H1 (cell line): ENCODE measurements around the gene BCKDHA. TPM values are rescaled to one million over a fixed set of nuclear protein-coding genes. Genes with fewer than 3 reads are reported as not detected.

Source experiments
- CTCF ChIA-PET: fragments of 300-600 bp; sonication (Branson Sonifier 250); formaldehyde crosslinking; loops from one replicate; lab custom pipeline; 2021; ENCODE audit not compliant: partially characterized antibody; lab: Charles Lee
- POLR2A ChIA-PET: fragments of 300-600 bp; sonication (Branson Sonifier 250); formaldehyde crosslinking; loops from one replicate; lab custom pipeline; 2021; ENCODE audit warnings: inconsistent platforms; ENCODE audit not compliant: partially characterized antibody; lab: Charles Lee
- DNase-seq, 2 experiments: peaks; one replicate each; pipeline versions ENCODE4 v3.0.0 to v3.0.0-alpha.2; 2010 to 2022; ENCODE audit warnings: low spot score in 2 of 2, low read depth in 1 of 2, mixed read lengths in 1 of 2
- FAIRE-seq: peaks from 2 replicates; lab custom pipeline; 2011; peaks lifted over from hg19 to GRCh38; lab: Jason Lieb, UNC
- H2AFZ ChIP-seq: 2 replicates; pipeline ENCODE4 v1.8.1; 2012; ENCODE audit warnings: low read length, inconsistent platforms
- H2AK5ac ChIP-seq: 2 replicates; pipeline ENCODE4 v1.6.1; 2013; ENCODE audit warnings: low read depth, low read length
- H2BK120ac ChIP-seq: replicated peaks from 2 replicates; pipeline ENCODE3; 2013; ENCODE audit warnings: low read depth, low read length, inconsistent platforms
- H2BK12ac ChIP-seq: 2 replicates; pipeline ENCODE4 v1.6.1; 2013; ENCODE audit warnings: low read depth, low read length
- H2BK15ac ChIP-seq: 2 replicates; pipeline ENCODE4 v1.6.1; 2013; ENCODE audit warnings: low read length
- H2BK20ac ChIP-seq: 2 replicates; pipeline ENCODE4 v1.6.1; 2013; ENCODE audit warnings: low read length
- H2BK5ac ChIP-seq: 2 replicates; pipeline ENCODE4 v1.6.1; 2013; ENCODE audit warnings: low read depth, low read length
- H3K14ac ChIP-seq: 2 replicates; pipeline ENCODE4 v1.6.1; 2013; ENCODE audit warnings: inconsistent platforms; ENCODE audit not compliant: insufficient read length
- H3K18ac ChIP-seq: 2 replicates; pipeline ENCODE4 v1.6.1; 2013; ENCODE audit warnings: low read length; ENCODE audit errors: extremely low read depth
- H3K23ac ChIP-seq: 2 replicates; pipeline ENCODE4 v1.6.1; 2013; ENCODE audit warnings: inconsistent platforms; ENCODE audit not compliant: insufficient read length
- H3K23me2 ChIP-seq: 2 replicates; pipeline ENCODE4 v1.6.1; 2013; ENCODE audit warnings: low read depth, low read length
- H3K27ac ChIP-seq: 2 replicates; pipeline ENCODE4 v1.6.1; 2011; ENCODE audit warnings: low read depth, low read length, inconsistent platforms
- H3K27me3 ChIP-seq, 4 experiments: replicated peaks in 1 of 4; 1 replicate in 1 of 4; 2 replicates in 3 of 4; pipeline versions ENCODE4 v1.6.1 to v1.8.1; 2011 to 2013; ENCODE audit warnings: low read length in 3 of 4, mild to moderate bottlenecking in 3 of 4, inconsistent platforms in 2 of 4, mixed read lengths in 2 of 4, moderate library complexity in 1 of 4; ENCODE audit not compliant: control insufficient read depth in 3 of 4, insufficient read depth in 3 of 4; ENCODE audit errors: extremely low read depth in 1 of 4
- H3K36me3 ChIP-seq, 4 experiments: 2 replicates each; pipeline versions ENCODE4 v1.6.1 to v1.8.1; 2011 to 2013; ENCODE audit warnings: mild to moderate bottlenecking in 4 of 4, low read length in 3 of 4, moderate library complexity in 2 of 4, control low read depth in 1 of 4, inconsistent platforms in 1 of 4; ENCODE audit not compliant: insufficient read depth in 4 of 4, control insufficient read depth in 2 of 4
- H3K4ac ChIP-seq: replicated peaks from 2 replicates; pipeline ENCODE3; 2013; ENCODE audit warnings: low read length, low read depth, mixed read lengths, inconsistent platforms; ENCODE audit not compliant: insufficient read length
- H3K4me1 ChIP-seq, 4 experiments: replicated peaks in 1 of 4; 1 replicate in 1 of 4; 2 replicates in 3 of 4; pipeline versions ENCODE4 v1.6.1 to v1.8.1; 2011 to 2013; ENCODE audit warnings: low read length in 3 of 4, inconsistent platforms in 2 of 4, mixed read lengths in 1 of 4; ENCODE audit not compliant: insufficient read depth in 4 of 4, control insufficient read depth in 3 of 4
- H3K4me2 ChIP-seq, 2 experiments: 2 replicates each; pipeline versions ENCODE4 v1.6.1 to v1.8.1; 2011 to 2013; ENCODE audit warnings: low read depth in 2 of 2, low read length in 2 of 2, control low read depth in 1 of 2, inconsistent platforms in 1 of 2, mild to moderate bottlenecking in 1 of 2; ENCODE audit not compliant: insufficient read depth in 1 of 2
- H3K4me3 ChIP-seq, 4 experiments: fragments of 200-600, 300-600 bp in 1 of 4; sonication (generic), shearing (Covaris generic), sonication (Bioruptor Twin) in 1 of 4; 2 replicates each; pipeline versions ENCODE4 v1.5.1 to v1.8.1; 2011 to 2016; ENCODE audit warnings: low read length in 4 of 4, low read depth in 3 of 4, control low read depth in 2 of 4, inconsistent platforms in 2 of 4, mild to moderate bottlenecking in 2 of 4, mixed read lengths in 1 of 4, moderate library complexity in 1 of 4; ENCODE audit not compliant: insufficient read depth in 2 of 4; ENCODE audit errors: extremely low read depth in 1 of 4
- H3K56ac ChIP-seq: replicated peaks from 2 replicates; pipeline ENCODE3; 2013; ENCODE audit warnings: low read depth, mild to moderate bottlenecking, mixed read lengths, low read length, inconsistent platforms; ENCODE audit not compliant: insufficient read length
- H3K79me1 ChIP-seq: 2 replicates; pipeline ENCODE4 v1.6.1; 2013; ENCODE audit warnings: low read depth, low read length, control low read depth
- H3K79me2 ChIP-seq, 2 experiments: 2 replicates each; pipeline versions ENCODE4 v1.6.1 to v1.8.1; 2012 to 2013; ENCODE audit warnings: low read length in 2 of 2, mild to moderate bottlenecking in 2 of 2, inconsistent platforms in 1 of 2; ENCODE audit not compliant: insufficient read depth in 2 of 2, control insufficient read depth in 1 of 2
- H3K9ac ChIP-seq, 4 experiments: replicated peaks in 1 of 4; 1 replicate in 1 of 4; 2 replicates in 3 of 4; pipeline versions ENCODE4 v1.6.1 to v1.8.1; 2011 to 2013; ENCODE audit warnings: low read depth in 3 of 4, low read length in 3 of 4, control low read depth in 2 of 4, mild to moderate bottlenecking in 2 of 4, moderate library complexity in 2 of 4, inconsistent platforms in 1 of 4; ENCODE audit errors: extremely low read depth in 1 of 4
- H3K9me3 ChIP-seq, 2 experiments: 2 replicates each; pipeline versions ENCODE4 v1.6.1 to v1.8.1; 2012 to 2013; ENCODE audit warnings: mild to moderate bottlenecking in 2 of 2, moderate library complexity in 2 of 2, control low read depth in 1 of 2, inconsistent platforms in 1 of 2, low read depth in 1 of 2, low read length in 1 of 2, mixed read lengths in 1 of 2; ENCODE audit not compliant: insufficient read depth in 2 of 2
- H4K20me1 ChIP-seq, 2 experiments: replicated peaks in 1 of 2; 2 replicates each; pipeline versions ENCODE3 to v1.8.1; 2011 to 2013; ENCODE audit warnings: inconsistent platforms in 2 of 2, low read length in 2 of 2, mild to moderate bottlenecking in 1 of 2; ENCODE audit not compliant: insufficient read depth in 2 of 2, control insufficient read depth in 1 of 2
- H4K5ac ChIP-seq: 2 replicates; pipeline ENCODE4 v1.6.1; 2013; ENCODE audit warnings: low read length, low read depth, mixed read lengths, inconsistent platforms; ENCODE audit not compliant: insufficient read length
- H4K8ac ChIP-seq: 2 replicates; pipeline ENCODE4 v1.8.0; 2013; ENCODE audit warnings: mild to moderate bottlenecking, moderate library complexity, low read length, inconsistent platforms; ENCODE audit not compliant: insufficient read depth; ENCODE audit errors: extremely low read depth
- H4K91ac ChIP-seq: replicated peaks from 2 replicates; pipeline ENCODE3; 2013; ENCODE audit warnings: low read length, mixed read lengths, inconsistent platforms; ENCODE audit not compliant: insufficient read length
- CHD1 ChIP-seq: IDR thresholded peaks from 2 replicates; pipeline ENCODE4 v1.6.1; 2012; ENCODE audit warnings: low read depth, low read length, improper control_type of control experiment
- CHD2 ChIP-seq: IDR thresholded peaks from 2 replicates; pipeline ENCODE4 v1.6.1; 2012; ENCODE audit warnings: low read length, improper control_type of control experiment
- GTF2F1 ChIP-seq: IDR thresholded peaks from 2 replicates; pipeline ENCODE4 v1.6.1; 2012; ENCODE audit warnings: low read depth, low read length, improper control_type of control experiment, borderline replicate concordance
- JUND ChIP-seq: IDR thresholded peaks from 2 replicates; pipeline ENCODE4 v1.6.1; 2011; ENCODE audit warnings: mild to moderate bottlenecking, improper control_type of control experiment, low read length
- MAX ChIP-seq: IDR thresholded peaks from 2 replicates; pipeline ENCODE4 v1.6.1; 2012; ENCODE audit warnings: inconsistent platforms
- RBBP5 ChIP-seq: IDR thresholded peaks from 2 replicates; pipeline ENCODE4 v1.7.1; 2012; ENCODE audit warnings: low read depth, mild to moderate bottlenecking, inconsistent platforms, low read length, moderate library complexity, borderline replicate concordance
- SIN3A ChIP-seq, 2 experiments: IDR thresholded peaks in 1 of 2; conservative IDR thresholded peaks in 1 of 2; 2 replicates each; pipeline ENCODE4 v1.6.1; 2011 to 2012; ENCODE audit warnings: low read length in 2 of 2, improper control_type of control experiment in 1 of 2, low read depth in 1 of 2, mild to moderate bottlenecking in 1 of 2
- SIRT6 ChIP-seq: IDR thresholded peaks from one replicate; pipeline ENCODE4 v1.7.1; 2012; ENCODE audit warnings: low read length, inconsistent platforms
- SRF ChIP-seq: IDR thresholded peaks from 2 replicates; pipeline ENCODE4 v1.6.1; 2011; ENCODE audit warnings: mild to moderate bottlenecking, low read depth, low read length, moderate library complexity
- TAF1 ChIP-seq: IDR thresholded peaks from 2 replicates; pipeline ENCODE4 v1.6.1; 2011; ENCODE audit warnings: mild to moderate bottlenecking, low read depth, low read length
- ZNF274 ChIP-seq: IDR thresholded peaks from 2 replicates; pipeline ENCODE4 v1.7.0; 2012; ENCODE audit warnings: low read length, borderline replicate concordance; ENCODE audit errors: extremely low read depth
- WGBS, 2 experiments: shearing (Covaris generic) in 1 of 2; methylation state at CpG; one replicate each; pipeline versions ENCODE4 v1.1.6 to v1.1.7; 2013 to 2015; ENCODE audit warnings: low lambda C conversion rate in 2 of 2, mixed read lengths in 2 of 2, inconsistent platforms in 1 of 2, low coverage in 1 of 2, missing lambda C conversion rate in 1 of 2; ENCODE audit not compliant: insufficient replicate concordance in 2 of 2, insufficient coverage in 1 of 2, insufficient read length in 1 of 2; ENCODE audit errors: extremely low coverage in 1 of 2, missing lambda C conversion rate in 1 of 2; 5-methylcytosine and 5-hydroxymethylcytosine counted together
- polyA plus RNA-seq, 7 experiments: library from polyadenylated mRNA; depleted of rRNA in 3 of 7; stranded (reverse) in 5 of 7; unstranded in 2 of 7; fragments of >200 nt in 5 of 7; fragments of 200-250 nt in 2 of 7; gene quantifications; 1 replicate in 5 of 7; 2 replicates in 1 of 7; 4 replicates in 1 of 7; pipeline versions ENCODE4 v1.2.1 to v1.2.3, GENCODE V29; 2011 to 2013; ENCODE audit warnings: missing spikeins in 2 of 7, mixed read lengths in 2 of 7
- total RNA-seq: library from RNA; stranded (reverse); fragmentation: NEBNext Ultra II Directional; extraction: Animal tissue kit (Norgen Biotek cat#: 25700); gene quantifications from 2 replicates; pipeline ENCODE4 v1.2.1, GENCODE V29; 2021

Gene BCKDHA
- total and polyA plus RNA-seq, 2 of the 8 experiments (the other 6 are each of a cell fraction or from before 2014, with no cell fraction given): 14.2 to 69.6 TPM

GRCh38 chr19:41357746-41358145, 39.9 kb upstream of the BCKDHA start:
- TF ChIP-seq JUND (no peak), CHD1 (no peak), MAX (no peak), SIN3A (conservative IDR thresholded peaks at IDR 0.05 in 1 of 2, IDR thresholded peaks at IDR 0.05 in 1 of 2; ENCODE audit: low read depth in 1 of 2, low read length in 2 of 2) (no peak), SRF (no peak), TAF1 (no peak), CHD2 (no peak), SIRT6 (no peak), RBBP5 (no peak), GTF2F1 (no peak), ZNF274 (no peak)
- Histone ChIP-seq H2BK12ac (no peak overlapping the region), H3K4ac (no peak overlapping the region), H2BK120ac (no peak overlapping the region), H3K79me1 (no peaks in the 10 kb centered on the region; the same call in 1 of the 2 replicates), H2AK5ac (no peak overlapping the region), H3K18ac (no peak overlapping the region), H3K14ac (no peak overlapping the region), H4K5ac (no peak overlapping the region), H3K4me3 (no peak overlapping the region), H4K8ac (no peak overlapping the region), H2BK5ac (no peak overlapping the region), H4K91ac (no peak overlapping the region), H4K20me1 (peaks cover 0 to 7% of the 10 kb centered on the region in 2 experiments), H3K4me2 (no peak overlapping the region), H3K79me2 (no peaks in the 10 kb centered on the region), H3K56ac (no peak overlapping the region), H3K9ac (no peak overlapping the region), H3K23me2 (peaks cover 7% of the 10 kb centered on the region; the same call in 1 of the 2 replicates), H3K9me3 (no peaks in the 10 kb centered on the region), H3K36me3 (no peaks in the 10 kb centered on the region), H2BK15ac (no peak overlapping the region), H3K27me3 (peaks cover 0 to 8% (median 3%) of the 10 kb centered on the region in 4 experiments; a peak in 5 of 7 replicates), H3K4me1 (peaks cover 0 to 5% (median 0%) of the 10 kb centered on the region in 4 experiments; a peak in 3 of 7 replicates), H3K27ac (no peak overlapping the region), H2AFZ (no peak overlapping the region), H2BK20ac (no peak overlapping the region), H3K23ac (no peak overlapping the region)
- WGBS, 2 experiments: 94% methylated on average over 13 of the region's 13 CpGs; no CpG with 5 or more reads in 1 of the 2 experiments
- POLR2A ChIA-PET: interaction anchor here (1.0 to 1.5 kb wide), 4 partner anchors 16 to 82 kb away, joined by 3 to 4 read pairs (median 3); partner anchors contain the start of gene DMAC2
- FAIRE-seq: no peak
- CTCF ChIA-PET: interaction anchor here (0.9 to 8.0 kb wide), 5 partner anchors 21 to 205 kb away, joined by 3 to 33 read pairs (median 3); no protein-coding TSS in a partner anchor
- DNase-seq: no peak
